Measurements from ENCODE around the gene AKIP1.
"Not testable (repeated sequence)": the region's sequence is repeated elsewhere in the genome, so short reads cannot be mapped to it uniquely, and the experiment has no call there.

AKIP1 gene, protein sequence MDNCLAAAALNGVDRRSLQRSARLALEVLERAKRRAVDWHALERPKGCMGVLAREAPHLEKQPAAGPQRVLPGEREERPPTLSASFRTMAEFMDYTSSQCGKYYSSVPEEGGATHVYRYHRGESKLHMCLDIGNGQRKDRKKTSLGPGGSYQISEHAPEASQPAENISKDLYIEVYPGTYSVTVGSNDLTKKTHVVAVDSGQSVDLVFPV

DNA sequence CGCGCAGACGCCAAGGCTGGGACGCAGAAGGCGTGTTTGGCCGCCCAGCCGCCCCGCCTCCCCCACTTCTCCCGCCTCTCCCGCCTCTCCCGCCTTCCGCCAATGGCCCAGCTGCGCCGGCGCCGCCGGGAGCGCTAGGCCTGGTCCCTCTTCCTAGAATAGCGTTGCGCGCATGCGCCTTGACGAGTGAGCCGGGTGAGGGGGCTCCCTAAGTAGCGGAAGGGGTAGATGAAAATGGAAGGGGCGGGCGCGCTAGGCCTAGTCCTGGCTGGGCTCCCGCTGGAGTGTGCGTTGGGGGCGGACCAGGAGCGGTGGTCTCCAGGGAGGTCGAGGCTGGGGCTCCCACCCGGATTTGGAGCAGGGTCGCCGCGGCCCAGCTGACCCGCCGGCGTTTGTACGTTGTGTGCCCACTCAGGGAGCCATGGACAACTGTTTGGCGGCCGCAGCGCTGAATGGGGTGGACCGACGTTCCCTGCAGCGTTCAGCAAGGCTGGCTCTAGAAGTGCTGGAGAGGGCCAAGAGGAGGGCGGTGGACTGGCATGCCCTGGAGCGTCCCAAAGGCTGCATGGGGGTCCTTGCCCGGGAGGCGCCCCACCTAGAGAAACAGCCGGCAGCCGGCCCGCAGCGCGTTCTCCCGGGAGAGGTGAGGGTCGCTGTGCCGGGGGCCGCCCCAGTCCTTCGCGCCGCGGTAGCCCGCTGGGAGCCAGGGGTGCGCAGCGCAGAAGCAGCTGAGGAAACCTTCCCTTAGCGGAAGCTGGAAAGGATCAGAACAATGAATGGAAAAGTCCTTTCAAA lies at the start of gene AKIP1:
AKIP1 (plus strand) TSS at position 161 of the 795 bp plus-strand sequence; CDS start at position 422, 261 bp downstream.
- peak; percentile 86 for DNase-seq (ENCODE audit: low spot score)

DNA sequence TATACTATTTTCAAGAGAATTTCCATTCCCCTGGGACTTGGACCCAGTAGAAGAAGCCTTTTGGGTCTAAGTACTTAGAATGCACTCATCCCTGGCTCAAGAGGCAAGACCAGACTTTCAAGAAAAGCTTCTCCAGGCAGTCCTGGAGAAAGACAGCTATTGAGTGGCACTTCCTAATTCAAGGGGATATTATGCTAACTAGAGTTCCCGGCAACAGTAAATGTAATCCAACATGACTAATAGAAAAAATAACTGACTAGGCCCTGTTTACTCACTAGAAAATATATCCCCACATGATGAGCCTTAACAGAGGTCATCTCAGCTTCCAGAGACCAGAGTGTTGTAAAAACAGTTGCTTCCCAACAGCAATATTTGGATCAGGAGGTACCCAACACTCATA lies 47.2 kb upstream of the AKIP1 start:
- no peak for DNase-seq (ENCODE audit: low spot score)

DNA sequence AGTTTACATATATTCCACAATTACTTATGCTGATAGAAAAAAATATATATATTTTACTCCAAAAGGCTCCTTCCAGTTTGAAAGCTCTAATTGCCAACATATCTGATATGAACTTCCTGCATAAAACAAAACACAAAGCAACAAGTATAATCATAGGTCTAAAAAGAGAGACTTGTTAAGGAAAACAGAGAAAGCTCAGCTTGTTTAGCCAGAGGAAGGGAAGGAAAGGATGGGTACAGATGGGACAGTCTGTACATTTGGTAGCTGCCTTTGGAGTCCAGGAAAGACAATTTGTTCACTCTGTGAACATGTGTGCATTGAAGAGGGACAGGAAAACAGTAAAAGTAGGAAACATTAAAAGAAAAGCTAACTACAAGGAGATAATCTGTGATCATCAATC lies 45.7 kb upstream of the AKIP1 start:
- no peak for DNase-seq (ENCODE audit: low spot score)

DNA sequence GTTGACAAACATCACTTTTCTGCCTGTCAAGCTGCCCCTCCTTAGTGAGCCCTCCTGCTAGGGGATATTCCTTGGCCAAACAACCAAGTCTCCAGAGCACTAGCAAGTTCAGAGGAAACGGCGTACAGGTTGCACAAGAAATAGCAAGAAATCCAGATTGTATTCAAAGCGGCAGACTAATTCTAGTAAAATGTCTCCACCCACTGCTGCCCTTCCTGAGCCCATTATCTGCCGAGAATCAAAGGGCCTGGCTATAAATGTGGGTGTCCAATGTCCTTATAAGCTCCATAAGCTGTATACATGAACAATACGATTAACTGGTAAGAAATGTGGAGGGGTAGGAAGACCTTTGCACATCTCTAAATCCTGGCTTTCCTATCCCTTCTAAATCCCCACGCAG lies 44.0 kb upstream of the AKIP1 start:
- DNase-seq (ENCODE audit: low spot score) = no peak

DNA sequence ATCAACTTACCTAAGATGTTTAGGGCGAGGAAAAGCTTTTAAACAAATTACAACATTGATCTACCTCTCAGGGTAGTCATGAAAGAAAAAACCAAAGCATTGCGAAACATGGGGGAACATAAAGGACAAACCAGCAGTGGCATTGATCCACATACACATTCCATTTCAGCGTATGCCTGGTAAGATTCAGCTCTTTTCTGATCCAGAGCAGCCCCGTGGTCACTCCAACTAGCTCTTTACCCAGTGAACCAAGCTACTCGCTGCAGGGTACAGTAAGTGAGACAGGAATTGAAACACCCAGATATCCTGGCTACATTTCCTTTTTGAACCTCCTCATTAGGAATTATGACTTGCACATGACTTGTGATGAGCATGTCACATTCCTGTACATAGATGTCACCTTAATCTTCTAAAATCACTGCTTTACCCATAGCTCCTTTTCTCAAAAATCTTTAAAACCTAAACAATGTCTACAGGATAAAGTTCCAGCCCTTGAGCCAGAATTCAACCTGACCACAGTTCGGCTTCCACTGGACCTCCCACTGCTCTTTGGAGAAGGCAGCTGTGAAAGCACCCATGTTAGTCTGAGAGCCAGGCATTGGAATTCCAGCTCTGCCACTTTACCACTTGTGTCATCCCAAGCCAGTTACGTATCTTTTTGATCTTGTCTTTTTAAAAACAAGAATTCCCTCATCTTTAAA lies 42.9 kb upstream of the AKIP1 start:
- no peak for DNase-seq (ENCODE audit: low spot score)

DNA sequence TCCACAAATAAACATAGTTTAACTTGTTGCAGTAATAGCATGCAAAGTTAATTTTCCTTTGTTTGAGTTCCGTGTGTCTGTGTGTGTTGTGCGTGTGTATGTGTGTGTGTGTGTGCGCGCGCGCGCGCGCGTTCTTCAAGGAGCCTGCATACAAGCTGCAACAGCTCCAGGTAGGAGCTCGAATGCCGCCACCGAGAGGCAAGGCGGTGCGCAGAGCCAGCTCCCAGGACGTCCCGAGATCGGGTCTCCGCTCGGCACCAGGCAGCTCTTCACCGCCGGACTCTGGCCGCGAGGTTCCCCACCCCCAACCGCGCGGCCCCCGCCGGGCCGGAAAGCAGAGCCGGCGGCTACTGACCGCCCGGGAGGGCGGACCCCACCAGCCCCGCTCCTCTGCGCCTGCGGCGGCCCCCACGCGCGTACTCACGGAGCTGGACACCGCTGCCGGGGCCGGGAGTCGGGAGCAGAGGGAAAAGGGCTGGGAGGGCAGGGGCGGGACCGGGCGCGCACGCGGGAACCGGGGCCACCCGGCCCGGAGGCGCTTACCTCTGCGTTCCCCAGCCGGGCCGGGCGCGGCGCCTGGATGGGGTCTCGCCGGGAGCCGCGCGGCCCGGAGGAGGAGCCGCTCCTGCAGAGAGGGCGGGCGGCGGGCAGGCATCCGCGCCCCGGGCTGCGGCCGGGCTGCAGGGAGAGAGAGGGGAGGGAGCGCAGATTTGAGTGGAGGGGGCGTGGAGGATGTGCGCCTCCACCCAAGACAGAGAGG lies 40.4 kb upstream of the AKIP1 start:
- no peak for DNase-seq (ENCODE audit: low spot score)

DNA sequence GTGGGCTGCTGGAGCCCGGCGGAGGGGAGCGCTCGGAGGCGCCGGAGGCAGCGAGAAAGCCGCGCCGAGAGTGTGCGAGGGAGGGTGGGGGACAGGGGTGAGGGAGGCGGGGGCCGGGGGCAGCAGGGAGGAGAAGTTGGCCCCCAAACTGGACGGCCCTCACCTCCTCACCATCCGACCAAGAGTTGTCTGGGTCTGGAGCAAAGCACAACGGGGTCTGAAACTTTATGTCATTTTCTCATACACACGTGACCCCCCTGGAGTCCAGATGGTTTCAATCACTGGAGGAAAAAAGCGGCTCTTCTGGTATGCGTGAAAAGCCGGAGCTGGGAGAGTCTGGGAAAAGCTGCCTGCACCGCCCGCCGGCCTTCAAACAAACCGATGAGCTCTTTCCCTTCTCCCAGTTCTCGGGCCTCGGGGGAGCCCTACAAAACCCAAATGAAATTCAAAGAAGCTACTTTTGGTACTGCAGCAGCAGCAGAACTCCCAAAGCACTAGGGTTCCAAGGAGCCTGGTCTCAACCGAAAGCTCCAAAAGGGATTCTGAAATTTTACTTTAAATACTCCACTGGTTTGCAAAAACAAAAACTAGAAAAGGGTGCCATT lies 39.7 kb upstream of the AKIP1 start:
- DNase-seq (ENCODE audit: low spot score) = no peak

DNA sequence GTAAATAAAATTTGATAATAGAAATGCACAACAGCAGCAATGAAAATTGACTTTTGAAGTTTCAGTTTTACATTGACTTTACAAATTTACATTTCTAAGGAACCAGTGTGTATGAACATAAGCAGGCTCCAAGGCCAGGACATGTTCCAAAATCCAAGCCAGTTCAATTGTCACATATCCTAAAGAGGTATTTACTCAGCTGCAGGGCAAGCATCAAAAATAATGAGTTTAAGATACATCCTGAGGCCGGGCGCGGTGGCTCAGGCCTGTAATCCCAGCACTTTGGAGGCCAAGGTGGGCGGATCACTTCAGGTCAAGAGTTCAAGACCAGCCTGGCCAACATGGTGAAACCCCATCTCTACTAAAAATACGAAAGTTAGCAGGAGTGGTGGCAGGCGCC lies 39.0 kb upstream of the AKIP1 start:
- no peak for DNase-seq (ENCODE audit: low spot score)

DNA sequence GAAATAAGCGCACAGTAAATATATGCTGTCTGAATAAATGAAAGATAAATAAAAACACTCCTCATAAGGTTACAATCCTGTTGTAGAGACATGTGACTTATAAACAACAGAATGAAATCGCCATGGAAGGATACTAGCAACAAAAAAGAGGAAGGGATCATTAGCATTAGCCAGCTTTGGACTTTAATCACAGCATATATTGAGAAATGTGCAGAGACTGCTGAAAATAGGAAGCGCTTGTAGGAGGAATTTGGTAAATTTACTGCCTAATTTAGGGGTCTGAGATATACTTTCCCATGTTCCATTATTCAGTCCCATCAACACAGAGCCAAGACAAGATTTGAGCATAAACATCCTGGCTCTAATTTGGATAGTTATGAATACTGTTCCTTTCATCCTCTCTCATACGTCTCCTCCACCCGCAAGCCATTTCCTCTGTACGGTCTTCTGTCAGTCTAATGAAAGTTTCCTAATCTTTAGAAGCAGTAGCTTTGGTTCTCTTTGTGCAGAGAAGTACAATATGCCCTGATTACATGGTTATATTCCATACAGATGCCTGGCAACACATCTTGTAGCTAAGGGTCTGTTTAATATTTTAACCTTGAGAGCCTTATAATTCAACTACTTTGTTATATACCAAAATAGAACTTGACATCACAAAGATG lies 37.1 kb upstream of the AKIP1 start:
- peak; percentile 3 for DNase-seq (ENCODE audit: low spot score)

DNA sequence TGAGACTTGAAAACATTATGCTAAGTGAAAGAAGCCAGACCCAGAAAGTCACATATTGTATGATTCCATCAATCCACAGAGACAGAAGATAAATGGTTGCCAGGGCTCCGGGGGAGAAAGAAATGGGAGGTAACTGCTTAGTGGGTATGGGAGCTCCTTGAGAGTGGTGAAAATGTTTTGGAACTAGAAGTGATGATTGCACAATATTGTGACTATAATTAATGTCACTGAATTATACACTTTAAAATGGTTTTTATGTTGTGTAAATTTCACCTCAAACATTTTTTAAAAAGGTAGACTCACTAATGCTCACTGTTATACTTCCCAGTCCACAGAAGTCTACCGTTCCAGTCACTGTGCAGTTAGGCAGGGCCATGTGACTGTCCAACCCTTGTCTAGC lies 32.2 kb upstream of the AKIP1 start:
- no peak for DNase-seq (ENCODE audit: low spot score)

DNA sequence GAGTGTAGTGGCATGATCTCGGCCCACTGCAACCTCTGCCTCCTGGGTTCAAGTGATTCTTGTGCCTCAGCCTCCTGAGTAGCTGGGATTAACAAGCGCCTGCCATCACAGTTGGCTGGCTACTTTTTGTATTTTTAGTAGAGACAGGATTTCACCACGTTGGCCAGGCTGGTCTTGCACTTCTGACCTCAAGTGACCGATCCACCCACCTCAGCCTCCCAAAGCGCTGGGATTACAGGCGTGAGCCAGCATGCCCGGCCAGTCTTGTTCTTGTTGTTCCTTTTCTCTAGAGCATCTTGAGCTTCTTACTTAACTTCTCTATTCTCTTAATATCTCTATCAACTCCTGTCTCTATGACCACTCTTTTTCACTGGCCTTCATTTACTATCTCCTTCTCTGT lies 29.4 kb upstream of the AKIP1 start:
- DNase-seq (ENCODE audit: low spot score) = not testable (repeated sequence)

DNA sequence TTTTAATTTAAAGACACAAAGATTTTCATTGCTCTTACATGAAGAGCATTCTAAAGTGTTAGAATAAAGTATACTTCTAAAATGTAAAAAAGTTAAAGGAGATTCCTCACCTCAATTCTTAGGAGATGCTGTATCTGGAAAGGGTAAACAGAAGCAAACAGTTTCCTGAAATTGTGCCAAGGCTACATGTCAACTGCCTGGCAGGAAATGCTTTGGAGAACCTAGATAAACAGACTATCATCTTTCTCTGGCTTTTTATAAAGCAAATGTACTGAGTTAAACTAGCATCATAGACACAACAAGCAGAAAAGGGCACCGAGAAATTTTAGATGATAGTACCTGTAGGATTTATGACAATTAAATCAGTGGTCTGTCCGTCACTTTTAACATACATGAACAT lies 24.7 kb upstream of the AKIP1 start:
- no peak for DNase-seq (ENCODE audit: low spot score)

DNA sequence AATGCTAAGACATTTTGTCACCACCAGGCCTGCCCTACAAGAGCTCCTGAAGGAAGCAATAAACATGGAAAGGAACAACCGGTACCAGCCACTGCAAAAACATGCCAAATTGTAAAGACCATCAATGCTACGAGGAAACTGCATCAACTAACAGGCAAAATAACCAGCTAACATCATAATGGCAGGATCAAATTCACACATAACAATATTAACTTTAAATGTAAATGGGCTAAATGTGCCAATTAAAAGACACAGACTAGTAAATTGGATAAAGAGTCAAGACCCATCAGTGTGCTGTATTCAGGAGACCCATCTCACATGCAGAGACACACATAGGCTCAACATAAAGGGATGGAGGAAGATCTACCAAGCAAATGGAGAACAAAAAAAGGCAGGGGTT lies 19.8 kb upstream of the AKIP1 start:
- not testable (repeated sequence) for DNase-seq (ENCODE audit: low spot score)

DNA sequence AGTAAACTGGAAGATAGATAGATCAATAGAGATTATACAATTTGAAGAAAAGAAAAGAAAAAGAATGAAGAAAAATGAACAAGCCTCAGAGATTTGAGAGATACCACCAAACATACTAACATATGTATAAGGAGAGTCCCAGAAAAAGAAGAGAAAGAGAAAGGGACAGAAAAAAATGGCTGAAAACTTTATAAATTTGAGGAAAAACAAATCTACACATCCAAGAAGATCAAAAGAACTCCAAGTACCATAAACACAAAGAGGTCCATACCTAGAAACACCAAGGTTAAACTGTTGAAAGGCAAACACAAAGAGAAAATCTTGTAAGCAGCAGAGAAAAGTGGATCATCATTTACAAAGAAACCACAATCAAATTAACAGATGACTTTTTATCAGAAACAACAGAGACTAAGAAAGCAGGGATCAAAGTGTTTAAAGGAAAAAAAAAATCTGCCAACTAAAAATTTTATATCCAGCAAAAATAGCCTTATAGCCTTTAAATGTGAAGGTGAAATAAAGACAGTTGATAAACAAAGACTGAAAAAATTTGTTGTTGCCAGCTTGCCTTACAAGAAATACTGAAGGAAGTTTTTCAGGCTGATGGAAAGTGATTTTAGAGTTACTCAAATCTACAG lies 11.8 kb upstream of the AKIP1 start:
- no peak for DNase-seq (ENCODE audit: low spot score)

DNA sequence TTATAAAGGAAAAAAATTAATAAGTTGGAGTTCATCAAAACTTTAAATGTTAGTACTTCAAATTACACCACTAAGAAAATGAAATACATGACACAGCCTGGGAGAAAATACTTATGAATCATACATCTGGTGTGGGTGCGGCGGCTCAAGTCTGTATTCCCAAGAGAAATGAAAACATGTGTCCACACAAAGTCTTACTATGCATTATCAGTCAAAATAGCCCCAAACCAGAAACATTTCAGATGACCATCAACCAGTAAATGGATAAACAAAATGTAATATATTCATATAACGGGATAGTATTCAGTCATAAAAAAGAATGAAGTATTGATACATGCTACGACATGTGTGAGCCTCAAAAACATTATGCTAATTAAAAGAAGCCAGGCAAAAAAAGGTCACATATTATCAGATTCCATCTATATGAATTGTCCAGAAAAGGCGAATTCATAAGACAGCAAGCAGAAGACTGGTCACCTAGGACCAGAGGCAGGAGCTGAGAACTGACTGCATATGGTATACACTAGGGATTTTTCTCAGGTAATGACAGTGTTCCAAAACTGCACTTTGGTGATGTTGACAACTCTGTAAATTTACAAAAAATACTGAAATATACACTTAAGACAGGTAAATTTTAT lies 5.3 kb upstream of the AKIP1 start:
- DNase-seq (ENCODE audit: low spot score) = no peak

DNA sequence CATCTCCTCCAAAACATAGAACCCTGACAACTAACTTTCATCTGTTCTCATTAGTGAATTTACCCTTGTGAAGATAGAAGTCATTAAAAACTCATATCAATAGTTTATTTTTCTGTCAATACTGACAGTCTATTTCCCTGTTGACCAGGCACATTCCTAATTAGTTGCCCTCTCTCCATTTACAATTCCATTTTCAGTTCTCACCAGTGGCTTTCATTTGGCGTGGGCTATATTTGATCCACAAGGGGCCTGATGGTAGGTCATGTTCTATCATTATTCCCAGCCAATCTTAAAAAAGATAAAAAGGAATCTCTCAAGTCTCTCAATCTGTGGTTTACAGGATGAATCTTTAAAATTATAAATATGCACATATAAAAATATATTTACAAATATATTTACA lies 3.9 kb upstream of the AKIP1 start:
- DNase-seq (ENCODE audit: low spot score) = no peak

DNA sequence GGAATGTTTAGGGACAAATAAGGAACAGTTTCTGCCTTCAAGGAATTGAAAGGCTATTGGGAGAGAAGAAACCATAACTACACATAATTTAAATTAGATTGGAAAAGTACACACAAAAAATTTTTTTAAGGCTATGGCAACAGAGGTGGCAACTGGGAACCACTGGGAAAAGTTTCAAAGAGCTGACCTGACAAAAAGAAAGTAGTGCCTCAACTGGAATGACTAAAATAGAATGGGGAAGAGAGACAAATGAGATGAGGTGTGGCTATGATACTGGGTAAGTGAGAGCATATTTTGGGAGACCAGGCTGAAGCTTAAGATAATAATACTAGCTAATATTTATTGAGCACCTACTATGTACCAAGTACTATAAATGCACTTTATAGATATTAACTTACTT lies 2.9 kb upstream of the AKIP1 start:
- DNase-seq (ENCODE audit: low spot score) = no peak

DNA sequence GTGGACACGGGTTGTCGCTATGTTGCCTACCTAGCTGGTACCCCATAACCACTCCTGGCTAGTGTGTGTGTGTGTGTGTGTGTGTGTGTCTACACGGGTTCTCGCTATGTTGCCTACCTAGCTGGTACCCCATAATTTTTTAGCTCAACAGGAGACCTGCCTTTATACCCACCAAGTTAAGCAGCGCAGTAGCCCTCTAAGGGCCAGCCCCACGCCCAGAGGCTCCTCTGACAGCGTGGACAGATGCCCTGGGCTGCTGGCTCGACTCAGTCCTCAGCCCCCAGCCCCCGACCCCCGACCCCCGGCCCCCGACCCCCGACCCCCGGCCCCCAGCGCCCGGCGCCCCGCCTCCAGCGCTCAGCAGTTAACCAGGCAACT lies 351 bp upstream of the AKIP1 start:
- peak; percentile 16 for DNase-seq (ENCODE audit: low spot score)

DNA sequence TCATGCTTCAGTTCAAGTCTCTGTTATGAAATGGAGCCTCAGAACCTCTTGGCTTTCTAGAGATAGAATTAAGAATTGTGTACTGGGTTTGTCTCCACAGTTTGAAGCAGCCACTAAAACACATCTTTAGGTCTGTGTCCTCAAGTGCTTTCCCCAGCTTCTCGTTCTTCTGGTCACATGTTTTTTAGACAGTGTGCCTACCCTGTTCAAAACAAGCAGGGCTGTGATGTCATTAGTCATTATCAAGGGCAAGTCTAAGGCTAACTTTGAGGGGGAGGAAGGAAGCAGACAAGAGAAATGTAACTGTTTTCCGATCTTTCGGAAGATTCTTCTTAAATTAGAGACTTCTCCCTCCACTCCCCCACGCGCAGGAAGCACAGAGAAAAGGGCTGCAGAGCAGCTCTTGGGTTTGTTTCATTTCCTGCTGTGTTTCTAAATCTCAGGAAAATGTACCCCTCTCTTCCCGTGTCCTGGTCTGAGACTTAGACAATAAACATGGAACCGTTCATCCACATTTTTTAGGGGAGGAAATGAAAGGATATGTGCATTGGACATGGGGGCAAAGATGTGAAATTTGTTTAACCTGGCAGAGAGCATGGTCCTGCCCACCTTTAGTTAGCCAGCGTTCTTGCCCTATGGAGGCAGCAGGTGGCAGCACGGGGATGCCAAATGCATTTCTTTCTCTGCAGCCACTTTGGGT lies 3.1 kb downstream of the AKIP1 start:
- peak; percentile 74 for DNase-seq (ENCODE audit: low spot score)

DNA sequence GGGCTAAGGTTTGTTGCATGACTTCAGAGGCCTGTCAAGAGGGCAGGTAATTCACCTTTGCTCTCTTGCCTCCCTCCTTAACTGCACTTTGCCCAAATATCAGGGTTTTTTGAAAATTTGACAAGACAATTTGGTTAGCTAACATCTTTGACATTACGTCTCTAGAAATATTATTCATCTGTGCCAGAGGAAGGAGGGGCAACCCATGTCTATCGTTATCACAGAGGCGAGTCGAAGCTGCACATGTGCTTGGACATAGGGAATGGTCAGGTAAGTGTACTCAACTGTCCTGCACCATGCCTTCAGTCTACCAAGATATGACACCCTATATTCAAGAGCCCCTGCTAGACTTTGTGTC lies 3.7 kb downstream of the AKIP1 start:
- no peak for DNase-seq (ENCODE audit: low spot score)
